Right ventricle myocardium inferior (tissue), 1 donor: ENCODE measurements around the gene PLEKHO1. TPM values are rescaled to one million over a fixed set of nuclear protein-coding genes. Genes with fewer than 3 reads are reported as not detected.
"Not testable (repeated sequence)": the region's sequence is repeated elsewhere in the genome, so short reads cannot be mapped to it uniquely, and the experiment has no call there.

ENCODE experiments used
- ATAC-seq: fragments of 200-7000 bp; cut with Tn5 transposase; one replicate; pipeline ENCODE4 v1.9.1; 2020; ENCODE audit warnings: mild to moderate bottlenecking, moderate library complexity
- DNase-seq: peaks from one replicate; pipeline ENCODE4 v3.0.0; 2021; ENCODE audit errors: missing footprints
- intact Hi-C: fragments of 100-400 bp; cut with DNase I; formaldehyde crosslinking; loops from one replicate; pipeline ENCODE4 v1.11.0; 2022
- total RNA-seq: library from RNA; stranded (reverse); fragmentation: NEBNext Ultra II Directional; extraction: Animal tissue kit (Norgen Biotek cat#: 25700); gene quantifications from one replicate; pipeline ENCODE4 v1.2.1, GENCODE V29; 2021
- donor health status: DM: no; HTN: yes; CAD: no; lungs with severe emphysema.

PLEKHO1 gene
- total RNA-seq, 1 donor from 2014 or later, result 53.2 TPM

- ATAC-seq (no peak), DNase-seq (no peak)
- intact Hi-C loops, result no loop called here
Observed at GRCh38 chr1:150196417-150196816, 46.7 kb downstream of the PLEKHO1 start.

- no peak for ATAC-seq
- no peak for DNase-seq
- intact Hi-C loops, result no loop called here
Observed at GRCh38 chr1:150207281-150207971, 57.7 kb downstream of the PLEKHO1 start.

- intact Hi-C loops, DNase-seq, ATAC-seq: not testable (repeated sequence)
Observed at GRCh38 chr1:150208460-150208859, 58.7 kb downstream of the PLEKHO1 start.

Other genes with a start within 250 kb of the PLEKHO1 start
- gene SV2A, start 232.1 kb upstream of the PLEKHO1 start, total RNA-seq, result 0.51 TPM
- 24.8 TPM for gene SF3B4, start 222.1 kb upstream of the PLEKHO1 start, total RNA-seq
- 3.5 TPM for gene MTMR11, start 213.0 kb upstream of the PLEKHO1 start, total RNA-seq
- gene OTUD7B, start 139.2 kb upstream of the PLEKHO1 start, total RNA-seq, result 24.5 TPM
- gene VPS45, start 82.1 kb upstream of the PLEKHO1 start, total RNA-seq, result 49.0 TPM
- gene ANP32E, start 86.2 kb downstream of the PLEKHO1 start, total RNA-seq, result 28.6 TPM
- gene CA14, start 107.9 kb downstream of the PLEKHO1 start, total RNA-seq, result 14.4 TPM
- 58.7 TPM for gene APH1A, start 119.1 kb downstream of the PLEKHO1 start, total RNA-seq
- gene C1orf54, start 122.9 kb downstream of the PLEKHO1 start, total RNA-seq, result 15.8 TPM
- gene CIART, start 132.6 kb downstream of the PLEKHO1 start, total RNA-seq, result 12.8 TPM
- 70.8 TPM for gene MRPS21, start 143.9 kb downstream of the PLEKHO1 start, total RNA-seq
- 21.9 TPM for gene PRPF3, start 171.6 kb downstream of the PLEKHO1 start, total RNA-seq
- gene RPRD2, start 214.2 kb downstream of the PLEKHO1 start, total RNA-seq, result 23.6 TPM